GM23248 (cell line): ENCODE measurements around the gene AFAP1. TPM values are rescaled to one million over a fixed set of nuclear protein-coding genes. Genes with fewer than 3 reads are reported as not detected.

Experiments
- DNase-seq: peaks from one replicate; pipeline ENCODE4 v3.0.0-alpha.2; 2015
- H2AFZ ChIP-seq: fragments of 200-600 bp; sonication (generic); 2 replicates; pipeline ENCODE4 v1.6.1; 2016; ENCODE audit warnings: antibody characterized with exemption
- H3F3A ChIP-seq: fragments of 200-600 bp; sonication (generic); 2 replicates; pipeline ENCODE4 v1.6.1; 2016; ENCODE audit warnings: mild to moderate bottlenecking, antibody characterized with exemption, mixed run types; ENCODE audit not compliant: insufficient read depth
- H3K27ac ChIP-seq: fragments of 200-600 bp; sonication (generic); 2 replicates; pipeline ENCODE4 v1.5.1; 2016; ENCODE audit warnings: mild to moderate bottlenecking
- H3K27me3 ChIP-seq: fragments of 200-600 bp; sonication (generic); replicated peaks from 2 replicates; pipeline ENCODE4 v1.6.1; 2016; ENCODE audit warnings: mild to moderate bottlenecking; ENCODE audit not compliant: insufficient read depth
- H3K36me3 ChIP-seq: fragments of 200-600 bp; sonication (generic); 2 replicates; pipeline ENCODE4 v1.6.1; 2016; ENCODE audit warnings: low read depth, mild to moderate bottlenecking
- H3K4me1 ChIP-seq: fragments of 200-600 bp; sonication (generic); 2 replicates; pipeline ENCODE4 v1.6.1; 2016; ENCODE audit warnings: mild to moderate bottlenecking; ENCODE audit not compliant: insufficient read depth
- H3K4me2 ChIP-seq: fragments of 200-600 bp; sonication (generic); one replicate; pipeline ENCODE4 v1.6.1; 2016; ENCODE audit warnings: mild to moderate bottlenecking; ENCODE audit not compliant: unreplicated experiment
- H3K4me3 ChIP-seq: fragments of 200-600 bp; sonication (generic); 2 replicates; pipeline ENCODE4 v1.5.1; 2016; ENCODE audit warnings: mild to moderate bottlenecking
- H3K79me2 ChIP-seq: fragments of 200-600 bp; sonication (generic); 2 replicates; pipeline ENCODE4 v1.6.1; 2016; ENCODE audit warnings: mild to moderate bottlenecking; ENCODE audit not compliant: insufficient read depth
- H3K9ac ChIP-seq: fragments of 200-600 bp; sonication (generic); 2 replicates; pipeline ENCODE4 v1.6.1; 2016; ENCODE audit warnings: mild to moderate bottlenecking
- H3K9me2 ChIP-seq: fragments of 200-600 bp; sonication (generic); 2 replicates; pipeline ENCODE4 v1.6.1; 2016; ENCODE audit warnings: mixed run types, mild to moderate bottlenecking, moderate library complexity; ENCODE audit not compliant: insufficient read depth
- H3K9me3 ChIP-seq: fragments of 200-600 bp; sonication (generic); one replicate; pipeline ENCODE4 v1.6.1; 2017; ENCODE audit warnings: low read depth
- H4K20me1 ChIP-seq: fragments of 200-600 bp; sonication (generic); 2 replicates; pipeline ENCODE4 v1.6.0; 2016; ENCODE audit not compliant: insufficient read depth
- EZH2 ChIP-seq: fragments of 200-600 bp; sonication (generic); IDR thresholded peaks from 2 replicates; pipeline ENCODE4 v1.6.1; 2018; ENCODE audit warnings: antibody characterized with exemption, mild to moderate bottlenecking; ENCODE audit not compliant: insufficient read depth, poor library complexity, severe bottlenecking
- EZH2phosphoT487 ChIP-seq: fragments of 200-600 bp; sonication (generic); IDR thresholded peaks from 2 replicates; pipeline ENCODE4 v1.6.1; 2018; ENCODE audit warnings: antibody characterized with exemption, moderate library complexity, mild to moderate bottlenecking, low read depth; ENCODE audit not compliant: insufficient read depth
- WGBS, 2 experiments: methylation state at CpG; one replicate each; pipeline ENCODE4 v1.1.6; 2015 to 2017; ENCODE audit warnings: low lambda C conversion rate in 2 of 2, low coverage in 1 of 2; ENCODE audit errors: missing lambda C conversion rate in 2 of 2; 5-methylcytosine and 5-hydroxymethylcytosine counted together
- in situ Hi-C: fragments of 300-500 bp; cut with MboI; formaldehyde crosslinking; loops from 2 replicates; pipeline ENCODE4 v1.15.0; 2020
- polyA plus RNA-seq: library from polyadenylated mRNA; unstranded; fragments of >200 nt; fragmentation: Nextera tagmentation; extraction: Ambion mirVana; gene quantifications from 2 replicates; pipeline ENCODE4 v1.2.1, GENCODE V29; 2016
- total RNA-seq: library from RNA; depleted of rRNA; stranded (reverse); fragments of >200 nt; shearing (Covaris generic); gene quantifications from 2 replicates; pipeline ENCODE4 v1.2.3, GENCODE V29; 2014

Gene AFAP1
- total and polyA plus RNA-seq, 2 experiments from 2014 or later = 54.4 to 103 TPM

GRCh38 chr4:7762376-7763030 lies 177.2 kb downstream of the AFAP1 start:
- TF ChIP-seq EZH2phosphoT487 (no peak), EZH2 (no peak)
- no peak overlapping the region for H3K4me2 ChIP-seq
- H3K9me3 ChIP-seq = no peaks in the 10 kb centered on the region
- no peak overlapping the region for H3K4me3 ChIP-seq
- no peak overlapping the region for H2AFZ ChIP-seq
- no peaks in the 10 kb centered on the region for H3K9me2 ChIP-seq
- WGBS, 2 experiments = 86 to 88% methylated on average over 15 of the region's 15 CpGs
- in situ Hi-C loops = no loop called here
- no peak overlapping the region for H3K27ac ChIP-seq
- H3K27me3 ChIP-seq = no peaks in the 10 kb centered on the region
- no peaks in the 10 kb centered on the region for H3K4me1 ChIP-seq
- no peaks in the 10 kb centered on the region for H4K20me1 ChIP-seq
- DNase-seq = no peak
- no peak overlapping the region for H3K9ac ChIP-seq
- H3K79me2 ChIP-seq = peaks cover 20% of the 10 kb centered on the region
- H3F3A ChIP-seq = peaks cover 41% of the 10 kb centered on the region
- H3K36me3 ChIP-seq = peaks cover 85% of the 10 kb centered on the region

GRCh38 chr4:7761720-7762119 lies 177.9 kb downstream of the AFAP1 start:
- no peak overlapping the region for H3K4me2 ChIP-seq
- H3K27ac ChIP-seq = no peak overlapping the region
- 57 to 63% methylated on average over 12 of the region's 12 CpGs for WGBS, 2 experiments
- H3K9ac ChIP-seq = no peak overlapping the region
- TF ChIP-seq EZH2 = no peak
- no peak for TF ChIP-seq EZH2phosphoT487
- H2AFZ ChIP-seq = no peak overlapping the region
- no peaks in the 10 kb centered on the region for H3K4me1 ChIP-seq
- H4K20me1 ChIP-seq = no peaks in the 10 kb centered on the region
- no peak overlapping the region for H3K4me3 ChIP-seq
- in situ Hi-C loops = no loop called here
- peaks cover 41% of the 10 kb centered on the region for H3F3A ChIP-seq
- peaks cover 83% of the 10 kb centered on the region for H3K36me3 ChIP-seq
- peaks cover 19% of the 10 kb centered on the region; the same call in 1 of the 2 replicates for H3K79me2 ChIP-seq
- H3K9me3 ChIP-seq = no peaks in the 10 kb centered on the region
- H3K9me2 ChIP-seq = no peaks in the 10 kb centered on the region
- H3K27me3 ChIP-seq = no peaks in the 10 kb centered on the region
- DNase-seq = peak; percentile 75

- no peak overlapping the region for H3K4me2 ChIP-seq
- in situ Hi-C loops = no loop called here
- no peaks in the 10 kb centered on the region for H3K27me3 ChIP-seq
- no peak overlapping the region for H3K9ac ChIP-seq
- no peaks in the 10 kb centered on the region for H4K20me1 ChIP-seq
- no peak for DNase-seq
- H3K36me3 ChIP-seq = peaks cover 79% of the 10 kb centered on the region
- 81 to 89% methylated on average over 11 of the region's 11 CpGs for WGBS, 2 experiments
- no peaks in the 10 kb centered on the region for H3K9me2 ChIP-seq
- peaks cover 19% of the 10 kb centered on the region; the same call in 1 of the 2 replicates for H3K79me2 ChIP-seq
- no peak overlapping the region for H3K27ac ChIP-seq
- TF ChIP-seq EZH2 (no peak), EZH2phosphoT487 (no peak)
- H3K4me1 ChIP-seq = no peaks in the 10 kb centered on the region
- peaks cover 41% of the 10 kb centered on the region for H3F3A ChIP-seq
- no peak overlapping the region for H3K4me3 ChIP-seq
- no peak overlapping the region for H2AFZ ChIP-seq
- H3K9me3 ChIP-seq = no peaks in the 10 kb centered on the region
Observed at GRCh38 chr4:7761312-7761711, 178.3 kb downstream of the AFAP1 start.

- in situ Hi-C loops = no loop called here
- peaks cover 73% of the 10 kb centered on the region for H3K36me3 ChIP-seq
Observed at GRCh38 chr4:7760706-7761105, 179.0 kb downstream of the AFAP1 start.

More at GRCh38 chr4:7760706-7761105, 179.0 kb downstream of the AFAP1 start:
- Histone ChIP-seq H3K79me2 (peaks cover 19% of the 10 kb centered on the region; the same call in 1 of the 2 replicates), H3K27ac (no peak overlapping the region), H3K4me3 (no peak overlapping the region), H3K9me3 (no peaks in the 10 kb centered on the region), H3F3A (peaks cover 41% of the 10 kb centered on the region), H3K4me1 (no peaks in the 10 kb centered on the region), H3K9me2 (no peaks in the 10 kb centered on the region), H3K27me3 (no peaks in the 10 kb centered on the region), H3K4me2 (no peak overlapping the region), H3K9ac (no peak overlapping the region), H4K20me1 (no peaks in the 10 kb centered on the region), H2AFZ (no peak overlapping the region)
- DNase-seq = no peak
- WGBS, 2 experiments = 88 to 90% methylated on average over 16 of the region's 16 CpGs
- TF ChIP-seq EZH2phosphoT487 = no peak
- TF ChIP-seq EZH2 = no peak
